ENCODE data around the gene ITIH2. TPM values are rescaled to one million over a fixed set of nuclear protein-coding genes. Genes with fewer than 3 reads are reported as not detected.

Gene ITIH2
- total and polyA plus RNA-seq, 2 of the 8 experiments (the other 6 are each of a cell fraction or from before 2014, with no cell fraction given), result not detected

DNA sequence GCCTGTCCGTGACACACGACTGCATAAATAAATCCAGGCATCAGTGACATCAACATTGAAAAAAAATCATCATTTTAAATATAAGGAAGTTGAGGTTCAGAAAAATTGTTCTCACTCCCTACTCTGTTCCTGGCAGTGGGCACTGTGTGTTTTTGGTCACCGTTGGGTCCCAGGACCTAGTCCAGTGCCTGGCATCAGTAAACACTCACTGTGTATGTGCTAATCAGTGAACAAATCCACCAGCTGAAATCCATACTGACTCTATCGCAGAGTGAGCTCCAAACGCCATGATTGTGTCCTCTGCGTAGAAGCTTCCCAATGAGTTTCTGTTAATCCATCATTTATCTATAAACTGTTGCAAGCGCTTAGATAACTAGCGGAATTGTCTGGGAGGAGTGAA lies 41.2 kb downstream of the ITIH2 start:
- CTCF ChIA-PET (ENCODE audit: partially characterized antibody), result interaction anchor here (0.6 to 1.9 kb wide), 2 partner anchors 9 kb away, joined by 3 to 6 read pairs; no protein-coding TSS in a partner anchor
- H2BK15ac ChIP-seq (ENCODE audit: low read length), result no peak overlapping the region
- FAIRE-seq, result no peak

More for the DNA sequence above, 41.2 kb downstream of the ITIH2 start:
- no peak overlapping the region for H4K5ac ChIP-seq (ENCODE audit: insufficient read length, low read depth, low read length)
- H3K23ac ChIP-seq (ENCODE audit: insufficient read length), result peak overlapping the region; percentile 17
- no peaks in the 10 kb centered on the region for H3K79me1 ChIP-seq (ENCODE audit: low read depth, low read length)
- no peak overlapping the region for H4K91ac ChIP-seq (replicated peaks; ENCODE audit: insufficient read length, low read length)
- no peaks in the 10 kb centered on the region for H4K20me1 ChIP-seq (replicated peaks in 1 of 2; ENCODE audit: control insufficient read depth in 1 of 2, insufficient read depth in 2 of 2, low read length in 2 of 2)
- no peak overlapping the region for H2BK20ac ChIP-seq (ENCODE audit: low read length)
- no peak overlapping the region for H2AK5ac ChIP-seq (ENCODE audit: low read depth, low read length)
- no peaks in the 10 kb centered on the region for H3K36me3 ChIP-seq (ENCODE audit: control insufficient read depth in 2 of 4, insufficient read depth in 4 of 4, low read length in 3 of 4)
- H3K27ac ChIP-seq (ENCODE audit: low read depth, low read length), result no peak overlapping the region
- WGBS, 2 experiments (ENCODE audit: extremely low coverage in 1 of 2, insufficient coverage in 1 of 2, insufficient read length in 1 of 2, insufficient replicate concordance in 2 of 2, low coverage in 1 of 2, low lambda C conversion rate in 2 of 2, missing lambda C conversion rate in 1 of 2), result 87% methylated on average over 8 of the region's 8 CpGs; no CpG with 5 or more reads in 1 of the 2 experiments
- no peak overlapping the region for H2AFZ ChIP-seq (ENCODE audit: low read length)
- no peak overlapping the region for H3K9ac ChIP-seq (replicated peaks in 1 of 4; ENCODE audit: extremely low read depth in 1 of 4, low read depth in 3 of 4, low read length in 3 of 4)
- no peaks in the 10 kb centered on the region for H3K4me1 ChIP-seq (replicated peaks in 1 of 4; ENCODE audit: control insufficient read depth in 3 of 4, insufficient read depth in 4 of 4, low read length in 3 of 4)
- no peak overlapping the region for H2BK5ac ChIP-seq (ENCODE audit: low read depth, low read length)
- no peak overlapping the region for H2BK12ac ChIP-seq (ENCODE audit: low read depth, low read length)
- no peak overlapping the region for H3K4me3 ChIP-seq (ENCODE audit: extremely low read depth in 1 of 4, insufficient read depth in 2 of 4, low read depth in 3 of 4, low read length in 4 of 4)
- no peaks in the 10 kb centered on the region for H3K23me2 ChIP-seq (ENCODE audit: low read depth, low read length)
- no peak for DNase-seq (ENCODE audit: low read depth in 1 of 2, low spot score in 2 of 2)
- no peak overlapping the region for H2BK120ac ChIP-seq (replicated peaks; ENCODE audit: low read depth, low read length)
- no peaks in the 10 kb centered on the region for H3K27me3 ChIP-seq (replicated peaks in 1 of 4; ENCODE audit: control insufficient read depth in 3 of 4, extremely low read depth in 1 of 4, insufficient read depth in 3 of 4, low read length in 3 of 4)
- no peaks in the 10 kb centered on the region for H3K9me3 ChIP-seq (ENCODE audit: insufficient read depth in 2 of 2, low read depth in 1 of 2, low read length in 1 of 2)
- H3K4ac ChIP-seq (replicated peaks; ENCODE audit: insufficient read length, low read depth, low read length), result no peak overlapping the region
- H3K4me2 ChIP-seq (ENCODE audit: insufficient read depth in 1 of 2, low read depth in 2 of 2, low read length in 2 of 2), result no peak overlapping the region
- POLR2A ChIA-PET (ENCODE audit: partially characterized antibody), result no interaction called here
- H3K14ac ChIP-seq (ENCODE audit: insufficient read length), result no peak overlapping the region
- H3K56ac ChIP-seq (replicated peaks; ENCODE audit: insufficient read length, low read depth, low read length), result no peak overlapping the region
- no peak overlapping the region for H3K18ac ChIP-seq (ENCODE audit: extremely low read depth, low read length)
- TF ChIP-seq CBX5 (IDR thresholded peaks at IDR 0.05; ENCODE audit: low read depth, low read length) (no peak), RAD21 (IDR thresholded peaks at IDR 0.05 in 1 of 2, conservative IDR thresholded peaks at IDR 0.05 in 1 of 2; ENCODE audit: low read depth in 2 of 2, low read length in 2 of 2) (no peak), TAF1 (IDR thresholded peaks at IDR 0.05; ENCODE audit: low read depth, low read length) (no peak), CHD2 (IDR thresholded peaks at IDR 0.05; ENCODE audit: low read length) (no peak), NRF1 (IDR thresholded peaks at IDR 0.05; ENCODE audit: low read depth, low read length) (no peak)
- TF ChIP-seq, protein P1, sequence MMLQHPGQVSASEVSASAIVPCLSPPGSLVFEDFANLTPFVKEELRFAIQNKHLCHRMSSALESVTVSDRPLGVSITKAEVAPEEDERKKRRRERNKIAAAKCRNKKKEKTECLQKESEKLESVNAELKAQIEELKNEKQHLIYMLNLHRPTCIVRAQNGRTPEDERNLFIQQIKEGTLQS (IDR thresholded peaks at IDR 0.05; ENCODE audit: insufficient read depth, low read depth, low read length), result no peak
- no peak overlapping the region for H4K8ac ChIP-seq (ENCODE audit: extremely low read depth, insufficient read depth, low read length)
- H3K79me2 ChIP-seq (ENCODE audit: control insufficient read depth in 1 of 2, insufficient read depth in 2 of 2, low read length in 2 of 2), result no peaks in the 10 kb centered on the region

Measured in H1 (cell line).